NCI-H2227 (cell line): Measurements from ENCODE around the gene LRRC49.
"Not testable (repeated sequence)": the region's sequence is repeated elsewhere in the genome, so short reads cannot be mapped to it uniquely, and the experiment has no call there.

Experiments used
- DNase-seq: peaks from one replicate; lab custom pipeline; 2025; ENCODE audit not compliant: unreplicated experiment; lab: John Stamatoyannopoulos, UW

LRRC49 gene

DNA sequence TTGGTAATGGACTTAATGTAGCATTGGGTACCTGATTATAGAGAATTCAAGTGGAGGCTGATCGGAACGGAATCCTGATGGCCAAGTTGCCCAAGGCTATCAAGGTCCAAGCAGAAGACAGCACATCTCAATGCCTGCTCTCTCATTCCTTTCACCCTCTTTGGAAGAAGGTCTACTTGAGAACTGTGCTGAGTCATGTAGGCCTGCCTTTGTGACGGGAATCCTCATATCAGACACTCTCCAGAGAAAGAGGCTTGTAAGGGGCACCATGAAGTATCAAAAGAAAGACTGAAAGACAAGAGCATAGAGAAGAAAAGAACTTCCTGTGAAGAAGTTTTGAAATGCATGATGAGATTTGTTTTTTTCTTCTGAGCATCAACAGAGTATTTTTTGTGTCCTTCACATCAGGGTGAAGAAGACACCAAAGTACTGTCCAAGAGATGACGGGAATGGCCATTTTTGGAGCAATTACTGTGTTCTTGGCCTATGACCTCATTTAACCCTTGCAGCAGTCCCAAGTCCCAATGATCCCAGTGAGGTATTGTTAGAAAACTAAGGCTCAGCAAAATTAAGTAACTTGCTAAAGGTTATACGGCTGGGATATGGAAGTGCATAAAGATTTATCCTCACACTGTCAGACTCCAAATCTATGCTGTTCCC, 25.5 kb upstream of the LRRC49 start:
- DNase-seq, result no peak

GRCh38 chr15:70867911-70868467, 24.6 kb upstream of the LRRC49 start:
- DNase-seq, result no peak

DNA sequence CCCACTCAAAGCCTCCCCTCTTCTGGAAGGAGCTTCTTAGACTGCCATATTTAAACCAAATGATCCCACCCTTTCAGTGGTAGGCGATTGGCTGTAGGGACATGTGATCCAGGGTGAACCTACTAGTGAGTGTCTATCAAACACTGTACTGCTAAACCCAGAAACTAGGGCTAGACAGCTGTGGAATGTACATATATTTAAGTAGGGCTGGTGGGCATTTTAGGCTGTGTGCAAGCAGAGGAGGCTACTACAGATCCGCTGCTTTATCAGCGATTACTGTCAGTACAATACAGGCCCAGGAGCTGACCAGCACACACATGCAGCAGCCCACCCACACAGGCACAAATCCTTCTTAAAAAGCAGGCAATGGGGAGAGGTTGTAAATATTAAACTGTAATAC, 23.3 kb upstream of the LRRC49 start:
- DNase-seq, result no peak

DNA sequence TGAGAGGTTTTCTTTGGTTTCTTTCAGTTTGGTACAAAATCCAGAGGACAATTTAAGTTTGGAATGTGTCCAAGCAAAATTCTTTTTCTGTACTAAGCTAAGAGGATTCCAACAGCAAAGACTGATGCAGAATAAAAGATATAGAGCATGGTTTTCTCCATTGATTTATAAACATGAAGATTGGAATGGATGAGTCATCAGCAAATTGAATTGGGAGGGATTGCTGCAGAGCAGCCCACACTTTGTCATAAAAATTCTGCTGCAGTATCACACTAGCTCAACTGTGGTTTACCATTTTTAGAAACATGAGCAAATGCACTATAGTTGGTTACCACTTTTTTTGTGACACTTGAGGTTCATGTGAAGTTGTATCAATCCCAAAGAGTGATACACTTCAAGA, 22.6 kb upstream of the LRRC49 start:
- DNase-seq, result no peak

DNA sequence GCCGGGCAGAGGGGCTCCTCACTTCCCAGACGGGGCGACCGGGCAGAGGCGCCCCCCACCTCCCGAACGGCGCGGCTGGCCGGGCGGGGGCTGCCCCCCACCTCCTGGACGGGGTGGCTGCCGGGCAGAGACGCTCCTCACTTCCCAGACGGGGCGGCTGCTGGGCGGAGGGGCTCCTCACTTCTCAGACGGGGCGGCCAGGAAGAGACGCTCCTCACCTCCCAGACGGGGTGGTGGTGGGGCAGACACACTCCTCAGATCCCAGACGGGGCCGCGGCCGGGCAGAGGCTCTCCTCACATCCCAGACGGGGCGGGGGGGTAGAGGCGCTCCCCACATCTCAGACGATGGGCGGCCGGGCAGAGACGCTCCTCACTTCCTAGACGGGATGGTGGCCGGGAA, 21.1 kb upstream of the LRRC49 start:
- DNase-seq, result not testable (repeated sequence)

DNA sequence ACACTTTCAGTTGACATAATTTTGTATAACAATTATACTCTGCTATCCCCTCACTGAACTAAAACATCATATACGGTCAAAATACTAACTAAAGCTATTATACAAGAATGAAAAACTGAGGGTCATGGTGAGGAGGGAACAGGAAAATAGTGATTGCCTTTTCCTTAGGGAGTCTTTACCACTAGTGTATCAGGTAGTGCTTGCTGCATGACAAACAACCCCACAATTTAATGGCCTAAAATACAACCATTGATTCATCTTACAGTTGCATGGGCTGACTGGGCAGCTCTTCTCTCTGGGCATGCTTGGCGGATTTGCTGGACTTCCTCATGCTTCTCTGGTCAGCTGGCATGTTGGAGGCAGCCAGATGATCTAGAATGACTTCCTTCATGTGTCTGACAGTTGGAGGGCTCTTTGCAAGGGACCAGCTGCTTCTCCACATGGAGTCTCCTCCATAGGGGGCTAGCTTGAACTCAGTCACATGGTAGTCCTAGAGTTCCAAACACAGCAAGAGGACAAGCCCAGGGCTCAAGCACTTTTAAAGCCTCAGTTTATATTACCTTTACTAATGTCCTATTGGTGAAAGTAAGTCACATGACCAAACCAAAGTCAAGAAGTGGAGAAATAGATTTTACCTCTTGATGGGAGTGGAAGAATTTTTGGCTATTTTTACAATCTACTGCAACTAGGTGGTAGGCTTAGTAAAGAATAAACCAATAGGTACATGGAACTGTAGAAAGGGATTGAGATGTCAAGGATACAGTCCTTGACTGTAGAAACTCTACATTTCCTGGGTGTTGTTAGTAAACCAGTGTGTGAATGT, 19.2 kb upstream of the LRRC49 start:
- DNase-seq, result no peak

DNA sequence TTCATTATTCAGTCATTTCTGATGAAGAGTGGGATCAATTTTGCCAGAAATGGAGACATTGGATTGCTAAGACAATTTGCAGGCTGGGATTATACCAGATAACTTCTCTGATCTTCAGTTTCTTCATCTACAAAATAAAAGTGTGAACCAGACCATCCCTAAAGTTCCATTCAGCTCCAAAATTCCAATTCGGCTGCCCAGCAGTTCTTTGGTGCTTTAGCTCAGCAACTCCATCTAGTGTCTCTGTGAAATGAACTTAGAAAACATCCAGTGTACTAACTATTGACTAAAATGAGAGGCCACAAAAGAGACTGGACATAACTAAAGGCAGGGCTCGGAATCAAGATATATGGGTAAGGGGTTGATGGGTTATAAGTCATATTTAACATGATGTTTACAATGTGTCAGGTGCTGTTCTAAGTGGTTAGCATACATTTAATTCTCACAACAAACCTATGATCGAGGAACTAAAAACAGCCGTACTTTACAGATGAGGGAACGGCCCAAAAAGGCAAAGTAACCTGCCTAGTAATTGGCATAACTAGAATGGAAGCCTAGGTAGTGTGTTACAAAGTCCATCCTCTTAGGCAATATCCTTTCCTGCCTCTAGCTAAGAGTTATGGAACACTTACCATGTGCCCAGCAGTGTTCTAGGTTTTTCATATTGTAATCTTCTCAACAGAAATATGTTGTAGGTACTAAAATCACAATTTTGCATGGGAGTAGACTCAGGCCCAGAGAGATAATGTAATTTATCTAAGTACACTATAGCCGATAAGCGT, 17.4 kb upstream of the LRRC49 start:
- no peak for DNase-seq

GRCh38 chr15:70876011-70876410, 16.6 kb upstream of the LRRC49 start:
- no peak for DNase-seq

- no peak for DNase-seq
Measured at GRCh38 chr15:70876683-70877082, 15.9 kb upstream of the LRRC49 start.

DNA sequence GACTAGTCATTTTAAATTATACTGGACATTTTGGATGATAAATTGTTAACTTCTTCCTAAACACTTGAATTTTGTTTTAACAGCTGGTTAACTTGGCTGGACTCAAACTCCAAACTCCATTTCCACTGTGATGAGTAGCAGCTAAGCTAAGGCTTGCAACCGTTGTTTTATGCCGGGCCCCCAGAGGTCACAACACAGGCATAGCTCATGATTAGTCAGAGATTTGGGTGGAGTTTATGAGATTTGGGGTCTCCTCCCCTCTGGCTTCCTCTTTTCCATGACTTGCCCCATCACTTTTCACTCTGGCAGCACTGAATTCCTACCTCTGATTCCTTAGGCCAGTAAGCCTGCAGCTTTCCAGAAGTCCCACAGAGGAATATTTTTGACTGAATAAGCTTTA, 13.2 kb upstream of the LRRC49 start:
- no peak for DNase-seq

GRCh38 chr15:70880781-70881180, 11.8 kb upstream of the LRRC49 start:
- DNase-seq, result no peak

DNA sequence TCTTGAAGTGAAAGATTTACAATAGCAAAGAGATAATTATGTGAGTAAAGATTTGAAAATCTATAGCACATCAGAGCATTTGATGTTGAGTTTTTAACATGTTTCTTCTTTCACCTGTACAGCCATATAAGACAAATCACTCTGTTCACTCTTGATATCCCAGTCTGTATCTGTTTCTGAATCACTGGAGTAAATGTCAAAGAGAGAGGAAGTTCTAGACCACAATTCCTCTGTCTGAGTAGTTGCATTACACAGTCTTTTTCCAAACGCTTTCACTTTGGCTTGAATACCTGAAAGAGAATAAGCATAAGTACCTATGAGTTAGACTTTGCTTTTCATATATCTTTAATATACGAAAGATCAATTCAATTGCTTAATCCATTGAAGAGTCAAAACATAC, 10.3 kb upstream of the LRRC49 start:
- DNase-seq, result no peak

- peak; percentile 77 for DNase-seq
Measured at GRCh38 chr15:70892912-70893560, 410 bp downstream of the LRRC49 start.

DNA sequence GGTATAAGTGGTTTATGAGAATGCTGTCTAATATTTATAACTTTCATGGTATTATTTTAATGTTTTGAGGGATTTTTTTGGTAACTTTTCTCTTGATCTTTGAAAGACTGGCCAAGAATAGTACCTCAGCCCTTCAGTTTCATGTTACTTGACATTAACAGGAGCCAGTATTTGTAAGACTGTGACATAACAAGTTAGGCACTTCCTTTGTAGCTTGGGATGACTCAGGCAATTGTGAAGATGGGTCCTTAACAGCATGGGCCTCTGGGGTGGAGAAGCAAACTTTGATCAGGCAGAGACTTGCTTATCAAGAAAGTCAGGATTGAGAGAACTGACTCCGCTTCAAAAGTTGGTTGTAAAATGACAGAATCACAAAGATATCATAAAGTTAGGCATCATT, 9.5 kb downstream of the LRRC49 start:
- no peak for DNase-seq

DNA sequence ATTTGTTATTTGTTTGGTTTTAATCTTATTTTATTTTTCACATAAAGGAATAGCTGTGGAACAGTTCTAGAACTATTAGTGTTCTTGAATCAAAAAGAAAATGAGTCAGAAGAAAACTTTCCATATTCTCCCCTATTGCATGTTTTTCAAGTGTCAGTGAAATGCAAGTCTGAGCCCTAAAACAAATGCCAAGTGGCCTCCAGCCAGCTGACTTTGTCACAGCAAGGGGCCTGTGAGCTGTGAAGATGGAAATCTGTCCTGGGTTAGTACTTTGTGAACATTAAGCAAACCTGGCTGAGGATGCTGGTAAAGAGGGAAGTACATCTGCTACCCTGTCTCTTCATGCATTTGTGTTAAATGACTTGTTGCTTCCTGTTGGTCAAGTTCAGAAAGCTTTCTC, 14.2 kb downstream of the LRRC49 start:
- DNase-seq, result no peak

DNA sequence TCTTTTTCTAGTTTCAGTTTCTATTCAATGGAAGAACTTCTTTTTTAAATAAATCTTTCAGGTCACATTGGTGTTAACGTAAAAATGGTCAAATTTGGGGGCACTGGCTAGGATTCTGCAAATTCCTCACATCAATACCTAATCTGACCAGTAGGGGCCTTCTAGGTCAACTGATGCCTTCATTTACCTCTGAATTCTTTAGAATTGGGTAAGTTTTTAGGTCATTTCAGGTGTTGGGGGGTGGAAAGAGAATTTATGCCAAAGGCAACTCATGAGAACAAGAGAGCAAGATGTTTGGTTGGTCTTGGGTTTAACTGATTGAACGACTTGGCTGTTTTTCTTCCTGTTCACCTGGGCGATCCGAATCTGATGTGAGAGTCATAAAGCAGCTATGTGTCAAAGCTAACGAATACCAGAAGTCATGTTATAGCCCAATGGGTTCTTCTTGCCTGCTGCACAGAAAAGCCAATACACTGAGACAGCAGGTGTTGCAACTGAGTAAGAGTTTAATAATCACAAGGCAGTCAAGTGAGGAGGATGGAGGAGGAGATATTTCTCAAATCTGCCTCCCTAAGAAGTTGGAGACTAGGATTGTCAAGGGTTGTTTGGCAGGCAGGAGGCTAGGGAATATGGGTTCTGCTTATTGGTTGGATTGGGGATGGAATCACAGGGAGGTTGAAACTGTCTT, 15.3 kb downstream of the LRRC49 start:
- no peak for DNase-seq

GRCh38 chr15:70910958-70911357, 18.3 kb downstream of the LRRC49 start:
- no peak for DNase-seq

DNA sequence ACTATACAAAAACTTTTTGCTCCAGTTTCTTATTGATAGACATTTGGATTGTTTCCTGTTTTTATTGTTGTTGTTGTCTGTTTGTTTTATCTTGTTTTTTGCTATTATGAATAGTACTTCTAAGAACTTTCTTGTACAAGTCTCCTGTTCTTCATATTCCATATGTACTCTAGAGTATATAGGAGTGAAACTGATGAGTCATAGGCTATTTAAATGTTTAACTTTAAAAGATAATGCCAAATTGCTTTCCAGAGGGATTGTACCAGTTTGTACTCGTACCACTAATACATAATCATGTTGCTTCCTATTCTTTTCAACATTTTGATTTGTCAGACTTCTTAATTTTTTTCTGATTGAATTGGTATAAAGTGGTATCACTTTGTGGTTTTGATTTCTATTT, 19.6 kb downstream of the LRRC49 start:
- DNase-seq, result no peak

- DNase-seq, result no peak
Measured at GRCh38 chr15:70916531-70916930, 23.9 kb downstream of the LRRC49 start.

DNA sequence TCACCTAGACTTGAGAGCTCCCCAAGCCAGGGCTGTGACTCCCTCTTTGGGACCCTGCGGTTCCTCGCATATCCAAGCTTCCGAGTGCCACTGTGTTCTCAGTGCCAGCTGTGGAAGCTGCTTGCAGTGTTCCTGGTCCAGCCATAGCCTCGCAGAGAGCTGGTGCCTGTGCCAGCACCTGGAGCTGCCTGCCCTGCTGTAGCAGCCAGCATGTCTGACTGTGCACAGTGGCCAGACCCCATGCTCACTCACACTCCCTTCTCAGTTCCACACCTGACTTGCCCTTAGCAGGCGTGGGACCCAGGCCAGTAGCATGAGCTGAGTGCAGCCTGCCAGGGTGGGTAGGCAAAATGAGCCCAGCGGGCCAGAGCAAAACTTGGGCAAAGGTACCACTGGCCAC, 25.3 kb downstream of the LRRC49 start:
- no peak for DNase-seq
